GM06990 (cell line): ENCODE measurements around the gene FAM78B.

ENCODE experiments used
- DNase-seq: peaks from one replicate; pipeline ENCODE4 v3.0.0-alpha.2; 2011; ENCODE audit not compliant: insufficient read length; ENCODE audit errors: extremely low read depth
- H3K27me3 ChIP-seq: replicated peaks from 2 replicates; pipeline ENCODE4 v1.6.0; 2011; ENCODE audit warnings: low read length; ENCODE audit not compliant: control insufficient read depth, insufficient read depth
- H3K36me3 ChIP-seq: 2 replicates; pipeline ENCODE4 v1.5.1; 2011; ENCODE audit warnings: low read length; ENCODE audit not compliant: control insufficient read depth, insufficient read depth
- H3K4me3 ChIP-seq: replicated peaks from 2 replicates; pipeline ENCODE4 v1.5.1; 2011; ENCODE audit warnings: low read depth, mild to moderate bottlenecking, control low read depth, low read length
- CTCF ChIP-seq: IDR thresholded peaks from 2 replicates; pipeline ENCODE4 v1.5.1; 2011; ENCODE audit warnings: low read length, control low read depth, mild to moderate bottlenecking, inconsistent platforms; ENCODE audit not compliant: insufficient read depth, poor library complexity, severe bottlenecking

The FAM78B gene

GRCh38 chr1:166082601-166083000 is 84.2 kb downstream of the FAM78B start:
- Histone ChIP-seq H3K36me3 (no peaks in the 10 kb centered on the region), H3K4me3 (no peak overlapping the region), H3K27me3 (no peaks in the 10 kb centered on the region)
- no peak for DNase-seq
- TF ChIP-seq CTCF: no peak

- Histone ChIP-seq H3K27me3 (no peaks in the 10 kb centered on the region), H3K36me3 (no peaks in the 10 kb centered on the region), H3K4me3 (no peak overlapping the region)
- DNase-seq: no peak
- no peak for TF ChIP-seq CTCF
Observed at GRCh38 chr1:166080967-166081870, 85.6 kb downstream of the FAM78B start.

- Histone ChIP-seq H3K36me3 (no peaks in the 10 kb centered on the region), H3K27me3 (no peaks in the 10 kb centered on the region), H3K4me3 (no peak overlapping the region)
- no peak for DNase-seq
- no peak for TF ChIP-seq CTCF
Observed at GRCh38 chr1:166080277-166080966, 86.4 kb downstream of the FAM78B start.

GRCh38 chr1:166079276-166079675 is 87.5 kb downstream of the FAM78B start:
- Histone ChIP-seq H3K36me3 (no peaks in the 10 kb centered on the region), H3K27me3 (no peaks in the 10 kb centered on the region), H3K4me3 (no peak overlapping the region)
- TF ChIP-seq CTCF: no peak
- DNase-seq: no peak

GRCh38 chr1:166073489-166073888 is 93.3 kb downstream of the FAM78B start:
- no peaks in the 10 kb centered on the region for H3K27me3 ChIP-seq
- DNase-seq: no peak
- no peak overlapping the region for H3K4me3 ChIP-seq
- H3K36me3 ChIP-seq: no peaks in the 10 kb centered on the region
- TF ChIP-seq CTCF: no peak
